H9 (cell line): ENCODE data around the gene ZSWIM6. TPM values are rescaled to one million over a fixed set of nuclear protein-coding genes. Genes with fewer than 3 reads are reported as not detected.

ENCODE experiments used
- DNase-seq: peaks from one replicate; pipeline ENCODE4 v3.0.0-alpha.2; 2017
- H2AFZ ChIP-seq: one replicate; pipeline ENCODE4 v1.6.1; 2013; ENCODE audit warnings: mild to moderate bottlenecking, low read length, control low read depth, moderate library complexity
- H2AK5ac ChIP-seq: 2 replicates; pipeline ENCODE4 v1.6.1; 2013; ENCODE audit warnings: low read length, control low read depth, mixed read lengths; ENCODE audit not compliant: insufficient read length
- H2BK120ac ChIP-seq: one replicate; pipeline ENCODE4 v1.6.1; 2013; ENCODE audit warnings: low read depth, mild to moderate bottlenecking, low read length, control low read depth, inconsistent platforms; ENCODE audit not compliant: poor library complexity, severe bottlenecking
- H2BK12ac ChIP-seq: 2 replicates; pipeline ENCODE4 v1.6.1; 2013; ENCODE audit warnings: low read length, control low read depth, mixed read lengths, low read depth; ENCODE audit not compliant: insufficient read length
- H2BK15ac ChIP-seq: 2 replicates; pipeline ENCODE4 v1.6.1; 2013; ENCODE audit warnings: low read depth, low read length, control low read depth
- H2BK20ac ChIP-seq: one replicate; pipeline ENCODE4 v1.6.1; 2013; ENCODE audit warnings: low read depth, mild to moderate bottlenecking, low read length, control low read depth, inconsistent platforms; ENCODE audit not compliant: poor library complexity, severe bottlenecking
- H2BK5ac ChIP-seq: 2 replicates; pipeline ENCODE4 v1.6.1; 2013; ENCODE audit warnings: low read length, control low read depth, mixed read lengths; ENCODE audit not compliant: insufficient read length
- H3K14ac ChIP-seq: 2 replicates; pipeline ENCODE4 v1.6.1; 2013; ENCODE audit warnings: low read length, control low read depth; ENCODE audit not compliant: insufficient read depth
- H3K18ac ChIP-seq: 2 replicates; pipeline ENCODE4 v1.6.1; 2013; ENCODE audit warnings: low read depth, mild to moderate bottlenecking, mixed read lengths, low read length, control low read depth; ENCODE audit not compliant: insufficient read length
- H3K23ac ChIP-seq: 2 replicates; pipeline ENCODE4 v1.6.1; 2013; ENCODE audit warnings: low read length, control low read depth, mixed read lengths, low read depth; ENCODE audit not compliant: insufficient read length
- H3K23me2 ChIP-seq: 2 replicates; pipeline ENCODE4 v1.6.1; 2013; ENCODE audit warnings: low read depth, mild to moderate bottlenecking, mixed read lengths, low read length, control low read depth; ENCODE audit not compliant: insufficient read length, poor library complexity, severe bottlenecking
- H3K27ac ChIP-seq: 2 replicates; pipeline ENCODE4 v1.5.1; 2013; ENCODE audit warnings: low read length, control low read depth, mixed read lengths, low read depth; ENCODE audit not compliant: insufficient read length
- H3K27me3 ChIP-seq: 2 replicates; pipeline ENCODE4 v1.6.1; 2013; ENCODE audit warnings: low read length, control low read depth, inconsistent platforms; ENCODE audit not compliant: insufficient read depth
- H3K4ac ChIP-seq: 2 replicates; pipeline ENCODE4 v1.6.1; 2013; ENCODE audit warnings: low read depth, mild to moderate bottlenecking, control low read depth, inconsistent platforms, low read length, moderate library complexity
- H3K4me1 ChIP-seq: 2 replicates; pipeline ENCODE4 v1.6.1; 2013; ENCODE audit warnings: low read length, control low read depth, inconsistent platforms; ENCODE audit not compliant: insufficient read depth
- H3K4me2 ChIP-seq: 2 replicates; pipeline ENCODE4 v1.6.1; 2013; ENCODE audit warnings: low read length, control low read depth, mixed read lengths; ENCODE audit not compliant: insufficient read length, insufficient read depth
- H3K56ac ChIP-seq: 2 replicates; pipeline ENCODE4 v1.6.1; 2013; ENCODE audit warnings: low read depth, mild to moderate bottlenecking, mixed read lengths, low read length, control low read depth; ENCODE audit not compliant: insufficient read length
- H3K79me1 ChIP-seq: 2 replicates; pipeline ENCODE4 v1.6.1; 2013; ENCODE audit warnings: low read depth, mild to moderate bottlenecking, moderate library complexity, low read length, control low read depth, inconsistent platforms; ENCODE audit not compliant: insufficient read depth, poor library complexity, severe bottlenecking
- H3K79me2 ChIP-seq: 2 replicates; pipeline ENCODE4 v1.6.1; 2013; ENCODE audit warnings: low read length, control low read depth, inconsistent platforms; ENCODE audit not compliant: insufficient read depth
- H3K9ac ChIP-seq: 2 replicates; pipeline ENCODE4 v1.6.1; 2013; ENCODE audit warnings: low read length, control low read depth, mixed read lengths; ENCODE audit not compliant: insufficient read length; ENCODE audit errors: extremely low read depth
- H3K9me3 ChIP-seq: one replicate; pipeline ENCODE4 v1.6.1; 2013; ENCODE audit warnings: low read depth, low read length, inconsistent platforms; ENCODE audit not compliant: control insufficient read depth
- H3T11ph ChIP-seq: one replicate; pipeline ENCODE4 v1.6.1; 2013; ENCODE audit warnings: mild to moderate bottlenecking, low read length, control low read depth, inconsistent platforms
- H4K20me1 ChIP-seq: one replicate; pipeline ENCODE4 v1.6.1; 2013; ENCODE audit not compliant: control insufficient read depth, insufficient read length, insufficient read depth
- H4K5ac ChIP-seq: 2 replicates; pipeline ENCODE4 v1.6.1; 2013; ENCODE audit warnings: low read depth, mild to moderate bottlenecking, mixed read lengths, low read length, control low read depth; ENCODE audit not compliant: insufficient read length
- H4K8ac ChIP-seq: replicated peaks from 2 replicates; pipeline ENCODE4 v1.6.1; 2013; ENCODE audit warnings: low read length, control low read depth, mixed read lengths, low read depth; ENCODE audit not compliant: insufficient read length
- H4K91ac ChIP-seq: 2 replicates; pipeline ENCODE4 v1.6.1; 2013; ENCODE audit warnings: low read depth, mild to moderate bottlenecking, moderate library complexity, mixed read lengths, low read length, control low read depth; ENCODE audit not compliant: insufficient read length
- H3K27ac Mint-ChIP-seq, 3 experiments: 2 replicates in 2 of 3; 3 replicates in 1 of 3; pipeline ENCODE4 v1.8.0; 2020 to 2021; ENCODE audit warnings: mixed read lengths in 3 of 3, mild to moderate bottlenecking in 1 of 3, moderate library complexity in 1 of 3
- H3K27me3 Mint-ChIP-seq: 2 replicates; pipeline ENCODE4 v1.8.0; 2021; ENCODE audit warnings: low read depth, mild to moderate bottlenecking, moderate library complexity, mixed read lengths
- H3K36me3 Mint-ChIP-seq, 3 experiments: 2 replicates in 2 of 3; 3 replicates in 1 of 3; pipeline ENCODE4 v1.8.0; 2020 to 2021; ENCODE audit warnings: low read depth in 3 of 3, mixed read lengths in 3 of 3; ENCODE audit not compliant: insufficient read depth in 1 of 3
- H3K4me1 Mint-ChIP-seq, 2 experiments: 2 replicates each; pipeline ENCODE4 v1.8.0; 2020; ENCODE audit warnings: mixed read lengths in 2 of 2
- H3K4me3 Mint-ChIP-seq, 2 experiments: 2 replicates in 1 of 2; 3 replicates in 1 of 2; pipeline ENCODE4 v1.8.0; 2020 to 2021; ENCODE audit warnings: mild to moderate bottlenecking in 2 of 2, mixed read lengths in 2 of 2, moderate library complexity in 1 of 2
- H3K9me3 Mint-ChIP-seq, 2 experiments: 2 replicates in 1 of 2; 3 replicates in 1 of 2; pipeline ENCODE4 v1.8.0; 2020; ENCODE audit warnings: mild to moderate bottlenecking in 2 of 2, mixed read lengths in 2 of 2, moderate library complexity in 1 of 2
- CTCF ChIP-seq: fragments of 200-600 bp; sonication (generic); conservative IDR thresholded peaks from 3 replicates; pipeline ENCODE4 v1.8.0; 2021; ENCODE audit warnings: antibody characterized with exemption, mild to moderate bottlenecking
- WGBS: extraction: QIAGEN DNeasy Blood & Tissue Kit; methylation state at CpG from one replicate; pipeline ENCODE4 v1.1.7; 2013; ENCODE audit warnings: missing lambda C conversion rate, low lambda C conversion rate, mixed read lengths; ENCODE audit not compliant: insufficient read length; ENCODE audit errors: extremely low coverage; 5-methylcytosine and 5-hydroxymethylcytosine counted together
- total RNA-seq: library from RNA; stranded (reverse); gene quantifications from 2 replicates; pipeline ENCODE4 v1.2.1, GENCODE V29; 2021

ZSWIM6 gene
- total RNA-seq, 1 experiment from 2014 or later = 11.5 TPM

- no peak overlapping the region for H2BK120ac ChIP-seq
- H4K5ac ChIP-seq = no peak overlapping the region
- TF ChIP-seq CTCF = no peak
- no peak overlapping the region for H3K23ac ChIP-seq
- no peak overlapping the region for H2BK15ac ChIP-seq
- no peak overlapping the region for H3K27ac ChIP-seq
- no peaks in the 10 kb centered on the region for H3K79me2 ChIP-seq
- H2AK5ac ChIP-seq = no peak overlapping the region
- no peak overlapping the region for H3K56ac ChIP-seq
- no CpG with 5 or more reads among the region's 7 CpGs for WGBS
- no peak overlapping the region for H3K18ac ChIP-seq
- no peak overlapping the region for H3K4ac ChIP-seq
- H3K4me1 ChIP-seq = no peaks in the 10 kb centered on the region; the same call in 1 of the 2 replicates
- H3T11ph ChIP-seq = no peak overlapping the region
- H4K8ac ChIP-seq = no peak overlapping the region
- H3K27me3 ChIP-seq = no peaks in the 10 kb centered on the region; the same call in 1 of the 2 replicates
- H3K14ac ChIP-seq = no peak overlapping the region
- H2BK20ac ChIP-seq = no peak overlapping the region
- no peaks in the 10 kb centered on the region for H4K20me1 ChIP-seq
- no peak for DNase-seq
- no peaks in the 10 kb centered on the region for H3K9me3 ChIP-seq
- Mint-ChIP-seq H3K4me3 (no peak overlapping the region), H3K36me3 (peaks cover 0 to 3% (median 0%) of the 10 kb centered on the region in 3 experiments; a peak in 1 of 7 replicates), H3K9me3 (no peaks in the 10 kb centered on the region), H3K27ac (peak overlapping the region in 1 of 3 experiments; percentile 19; a peak in 1 of 7 replicates), H3K4me1 (peaks cover 6 to 12% of the 10 kb centered on the region in 2 experiments; a peak in 2 of 4 replicates), H3K27me3 (no peaks in the 10 kb centered on the region)
- no peak overlapping the region for H3K4me2 ChIP-seq
- H3K9ac ChIP-seq = no peak overlapping the region
- H2BK5ac ChIP-seq = no peak overlapping the region
- H3K23me2 ChIP-seq = no peaks in the 10 kb centered on the region
- H3K79me1 ChIP-seq = no peaks in the 10 kb centered on the region
- no peak overlapping the region for H2BK12ac ChIP-seq
- no peak overlapping the region for H4K91ac ChIP-seq
- H2AFZ ChIP-seq = no peak overlapping the region
Measured at GRCh38 chr5:61493973-61494372, 161.9 kb downstream of the ZSWIM6 start.
